Common myeloid progenitor, CD34-positive (primary cell): ENCODE results near the gene R3HDML.

Experiments used
- CTCF ChIA-PET: fragments of 350-600 bp; sonication (Branson Sonifier 250); formaldehyde crosslinking; loops from one replicate; lab custom pipeline; 2021; ENCODE audit warnings: antibody characterized with exemption; lab: Charles Lee
- POLR2A ChIA-PET: fragments of 350-600 bp; sonication (Branson Sonifier 250); formaldehyde crosslinking; loops from one replicate; lab custom pipeline; 2021; ENCODE audit warnings: antibody characterized with exemption; lab: Charles Lee
- DNase-seq, 3 donors: peaks; one replicate each; pipeline versions ENCODE4 v3.0.0 to v3.0.0-alpha.2; 2013
- H3K27ac ChIP-seq, 2 experiments: 1 replicate in 1 of 2; 2 replicates in 1 of 2; pipeline ENCODE4 v1.7.0; 2013; ENCODE audit warnings: inconsistent platforms in 2 of 2, low read length in 2 of 2, mild to moderate bottlenecking in 2 of 2, low read depth in 1 of 2, moderate library complexity in 1 of 2; ENCODE audit not compliant: severe bottlenecking in 2 of 2, insufficient read depth in 1 of 2, poor library complexity in 1 of 2
- H3K27me3 ChIP-seq, 5 experiments: replicated peaks in 2 of 5; 1 replicate in 3 of 5; 2 replicates in 2 of 5; pipeline versions ENCODE4 v1.6.1 to v1.7.0; 2013; ENCODE audit warnings: low read length in 4 of 5, mild to moderate bottlenecking in 2 of 5, moderate library complexity in 2 of 5, inconsistent platforms in 1 of 5; ENCODE audit not compliant: insufficient read depth in 5 of 5, control insufficient read depth in 4 of 5
- H3K36me3 ChIP-seq, 4 experiments: 1 replicate in 2 of 4; 2 replicates in 2 of 4; pipeline versions ENCODE4 v1.6.1 to v1.7.0; 2013; ENCODE audit warnings: low read length in 3 of 4, control low read depth in 1 of 4, mild to moderate bottlenecking in 1 of 4; ENCODE audit not compliant: control insufficient read depth in 4 of 4, insufficient read depth in 4 of 4
- H3K4me1 ChIP-seq, 4 experiments: 1 replicate in 3 of 4; 2 replicates in 1 of 4; pipeline versions ENCODE4 v1.6.1 to v1.7.1; 2013; ENCODE audit warnings: low read length in 3 of 4, mild to moderate bottlenecking in 3 of 4, control low read depth in 1 of 4, inconsistent platforms in 1 of 4, moderate library complexity in 1 of 4; ENCODE audit not compliant: control insufficient read depth in 4 of 4, insufficient read depth in 4 of 4; ENCODE audit errors: control extremely low read depth in 1 of 4
- H3K4me3 ChIP-seq, 7 experiments: 1 replicate in 4 of 7; 2 replicates in 3 of 7; pipeline versions ENCODE4 v1.5.1 to v1.7.0; 2013; ENCODE audit warnings: mild to moderate bottlenecking in 7 of 7, low read length in 6 of 7, moderate library complexity in 6 of 7, inconsistent platforms in 2 of 7, low read depth in 2 of 7, control low read depth in 1 of 7; ENCODE audit not compliant: insufficient read depth in 4 of 7, control insufficient read depth in 1 of 7; ENCODE audit errors: extremely low read depth in 1 of 7
- H3K9me3 ChIP-seq, 5 experiments: 1 replicate in 4 of 5; 2 replicates in 1 of 5; pipeline versions ENCODE4 v1.6.1 to v1.7.1; 2013; ENCODE audit warnings: low read length in 4 of 5, mild to moderate bottlenecking in 2 of 5, inconsistent platforms in 1 of 5, low read depth in 1 of 5, moderate library complexity in 1 of 5; ENCODE audit not compliant: control insufficient read depth in 4 of 5, insufficient read depth in 2 of 5; ENCODE audit errors: control extremely low read depth in 1 of 5
- WGBS: methylation state at CpG from one replicate; pipeline ENCODE4 v1.1.5; 2013; ENCODE audit not compliant: insufficient coverage; 5-methylcytosine and 5-hydroxymethylcytosine counted together

The R3HDML gene

DNA sequence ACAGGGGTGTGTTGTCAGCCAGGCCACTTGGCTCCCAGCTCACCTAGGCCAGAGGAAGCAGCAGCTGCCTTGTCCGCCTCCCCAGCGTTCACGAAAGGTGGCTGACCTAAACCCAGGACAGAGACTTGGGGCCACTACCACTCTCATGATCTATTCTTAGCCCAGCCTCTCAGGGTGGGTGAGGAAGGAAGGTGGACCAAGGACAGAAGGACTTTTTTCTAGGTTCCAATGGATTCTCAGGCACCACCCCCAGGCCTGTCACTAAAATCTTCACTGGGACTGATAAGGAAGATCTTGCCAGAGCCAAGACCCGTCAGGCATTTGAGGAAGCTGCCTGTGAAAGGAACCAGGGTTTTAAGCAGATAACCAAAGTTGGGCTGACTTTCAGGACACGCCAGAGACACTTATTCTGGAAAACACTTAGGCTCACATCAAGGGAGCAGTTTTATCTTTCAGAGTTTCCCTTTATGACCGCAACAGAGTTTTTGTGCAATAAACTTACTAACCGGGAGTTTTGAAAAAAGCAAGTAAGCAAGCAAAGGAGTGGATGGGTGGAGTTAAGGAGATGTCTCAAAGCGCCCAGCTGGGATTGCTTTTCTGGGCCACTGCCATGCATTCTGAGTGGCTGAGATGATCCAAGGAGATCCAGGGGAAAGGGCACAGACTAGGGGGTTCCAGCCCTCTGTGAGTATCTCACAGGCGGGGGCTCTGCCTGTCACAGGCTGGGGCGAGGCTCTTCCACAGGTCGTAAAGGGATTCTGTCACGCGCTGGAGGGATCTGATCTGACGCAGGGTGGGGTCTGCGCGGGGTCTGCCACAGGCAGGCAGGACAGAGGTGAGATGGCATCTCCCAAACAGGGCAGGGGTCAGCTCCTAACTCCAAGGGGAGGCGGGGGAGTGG, 26.8 kb upstream of the R3HDML start:
- H3K27me3 ChIP-seq = no peaks in the 10 kb centered on the region
- no peaks in the 10 kb centered on the region for H3K36me3 ChIP-seq
- POLR2A ChIA-PET = no interaction called here
- CTCF ChIA-PET = interaction anchor here (0.5 to 8.2 kb wide), 15 partner anchors 8 to 193 kb away, joined by 3 to 166 read pairs (median 4); no protein-coding TSS in a partner anchor
- peak overlapping the region; percentile 62 to 90 (median 80) for H3K4me3 ChIP-seq
- H3K27ac ChIP-seq = peak overlapping the region in 1 of 2 experiments; percentile 19
- WGBS = 27% methylated on average over 15 of the region's 17 CpGs
- H3K9me3 ChIP-seq = no peaks in the 10 kb centered on the region
- H3K4me1 ChIP-seq = peaks cover 0 to 14% (median 13%) of the 10 kb centered on the region in 4 experiments
- peak; percentile 28 to 53 (median 44) for DNase-seq

DNA sequence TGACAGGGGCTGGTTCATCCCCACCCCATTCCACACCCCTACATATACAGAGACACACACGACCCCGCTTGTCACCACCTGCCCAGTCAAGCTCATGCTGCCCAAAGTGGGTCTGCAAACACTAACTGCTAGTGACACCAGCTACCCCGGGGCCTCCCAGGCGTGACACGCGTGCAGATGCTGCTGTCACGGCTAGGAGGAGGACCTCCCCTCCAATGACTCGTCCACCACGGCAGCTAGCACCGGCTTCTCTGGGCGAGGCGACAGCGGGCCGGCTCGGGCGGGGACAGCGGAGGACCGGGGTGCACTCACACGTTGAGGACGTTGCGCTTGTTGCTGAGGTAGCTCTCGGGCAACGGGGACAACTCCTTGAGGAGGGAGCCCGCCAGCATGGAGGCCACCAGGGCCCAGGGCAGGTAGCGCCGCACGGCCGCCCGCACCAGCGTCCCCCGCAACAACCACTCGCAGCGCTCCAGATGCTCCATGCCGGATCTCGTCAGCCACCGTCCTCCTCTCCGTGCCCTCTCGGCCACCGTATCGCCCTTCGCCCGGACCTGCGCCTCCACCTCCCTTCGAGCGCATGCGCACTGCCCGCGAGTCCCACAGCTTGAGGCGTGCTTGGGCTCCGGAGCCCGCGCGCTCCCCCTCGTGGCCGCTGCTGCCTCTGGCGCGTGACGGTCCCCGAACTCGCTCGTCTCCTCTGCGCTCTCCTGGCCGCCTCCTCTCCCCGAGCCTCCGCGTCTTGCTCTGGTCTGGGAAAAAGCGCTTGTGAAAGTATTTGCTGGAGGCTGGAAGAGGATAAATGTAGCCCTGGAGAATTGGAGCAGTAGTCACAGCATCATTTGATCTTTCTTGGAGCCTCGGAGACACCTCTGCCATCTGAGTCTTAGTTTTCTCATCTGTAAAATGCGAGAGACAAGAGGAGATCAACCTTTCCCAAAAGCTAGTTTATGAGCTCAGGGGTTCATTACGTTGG, 25.9 kb upstream of the R3HDML start, which contains the start of gene FITM2:
TSS of gene FITM2 (minus strand) at position 539 of the 976 bp plus-strand sequence. CDS start at position 485, 54 bp downstream.
- 0% methylated on average over 63 of the region's 70 CpGs for WGBS
- ChIA-PET POLR2A (no interaction called here), CTCF (interaction anchor here (0.5 to 8.2 kb wide), 19 partner anchors 9 to 194 kb away, joined by 3 to 166 read pairs (median 4); no protein-coding TSS in a partner anchor)
- no peaks in the 10 kb centered on the region for H3K27me3 ChIP-seq
- peaks cover 0 to 14% (median 13%) of the 10 kb centered on the region in 4 experiments for H3K4me1 ChIP-seq
- H3K9me3 ChIP-seq = no peaks in the 10 kb centered on the region
- H3K36me3 ChIP-seq = no peaks in the 10 kb centered on the region
- peak; percentile 95 to 97 (median 96) for DNase-seq
- H3K4me3 ChIP-seq = peak within 1 kb of the TSS; percentile 62 to 90 (median 80)
- peak within 1 kb of the TSS in 1 of 2 experiments; percentile 19 for H3K27ac ChIP-seq

DNA sequence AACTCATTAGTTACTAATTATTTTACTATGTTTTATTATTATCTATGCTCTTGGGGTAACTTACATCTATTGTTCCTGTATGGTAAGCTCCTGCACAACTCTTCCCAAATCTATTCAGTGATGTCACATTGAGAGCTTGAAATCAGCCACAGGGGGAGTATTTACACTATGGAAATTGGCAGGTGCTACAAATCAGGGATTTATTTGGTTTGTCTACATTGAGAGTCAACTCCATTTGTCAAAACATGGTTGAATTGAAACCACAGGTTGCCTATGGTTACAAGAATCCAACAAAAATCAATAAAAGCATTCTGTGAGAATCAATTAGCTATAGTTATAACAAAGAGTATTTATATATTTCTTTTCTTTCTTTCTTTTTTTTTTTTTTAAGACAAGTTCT, 22.0 kb upstream of the R3HDML start:
- Histone ChIP-seq H3K4me3 (no peak overlapping the region), H3K36me3 (no peaks in the 10 kb centered on the region), H3K27ac (no peak overlapping the region), H3K9me3 (no peaks in the 10 kb centered on the region), H3K27me3 (peaks cover 0 to 4% (median 0%) of the 10 kb centered on the region in 5 experiments), H3K4me1 (peaks cover 0 to 12% (median 10%) of the 10 kb centered on the region in 4 experiments)
- CTCF ChIA-PET = interaction anchor here (1.3 to 8.2 kb wide), 2 partner anchors 70 to 99 kb away, joined by 3 to 166 read pairs; no protein-coding TSS in a partner anchor
- POLR2A ChIA-PET = no interaction called here
- no peak for DNase-seq

DNA sequence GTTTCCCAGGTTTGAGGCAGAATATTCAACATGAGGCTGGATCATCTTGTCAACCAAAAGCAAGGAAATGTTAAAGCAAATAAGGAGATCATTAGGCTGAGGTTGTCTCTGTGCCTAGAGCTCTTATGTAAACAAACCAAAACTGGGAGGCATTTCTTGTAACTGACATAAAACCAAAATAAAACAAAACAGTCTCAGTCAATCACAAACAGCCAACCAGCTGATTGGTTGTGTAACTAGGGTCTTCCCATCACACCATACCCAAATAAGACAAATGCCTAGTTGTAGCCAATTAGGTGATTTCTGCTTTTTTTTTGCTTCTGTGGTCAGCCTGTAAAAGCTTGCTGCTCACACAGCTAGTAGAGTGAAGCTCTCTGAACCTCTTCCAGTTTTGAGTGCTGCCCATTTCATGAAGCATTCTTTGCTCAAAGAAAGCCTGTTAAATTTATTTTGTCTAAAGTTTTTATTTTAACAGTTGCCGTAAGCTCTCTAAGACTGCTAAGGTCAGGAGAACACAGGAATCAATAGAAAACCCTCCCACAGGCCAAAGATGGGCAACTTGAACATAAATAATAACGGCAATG, 16.9 kb upstream of the R3HDML start:
- H3K36me3 ChIP-seq = no peaks in the 10 kb centered on the region
- DNase-seq = peak in 2 of 3 donors; percentile 14 to 25
- H3K9me3 ChIP-seq = no peaks in the 10 kb centered on the region
- ChIA-PET POLR2A (no interaction called here), CTCF (interaction anchor here (0.6 to 1.9 kb wide), 5 partner anchors 9 to 343 kb away, joined by 3 to 8 read pairs (median 4); partner anchors contain the start of gene FITM2)
- peaks cover 0 to 4% (median 0%) of the 10 kb centered on the region in 5 experiments for H3K27me3 ChIP-seq
- 100% methylated on average over 1 of the region's 2 CpGs for WGBS
- no peak overlapping the region for H3K4me3 ChIP-seq
- H3K4me1 ChIP-seq = no peaks in the 10 kb centered on the region
- H3K27ac ChIP-seq = no peak overlapping the region

DNA sequence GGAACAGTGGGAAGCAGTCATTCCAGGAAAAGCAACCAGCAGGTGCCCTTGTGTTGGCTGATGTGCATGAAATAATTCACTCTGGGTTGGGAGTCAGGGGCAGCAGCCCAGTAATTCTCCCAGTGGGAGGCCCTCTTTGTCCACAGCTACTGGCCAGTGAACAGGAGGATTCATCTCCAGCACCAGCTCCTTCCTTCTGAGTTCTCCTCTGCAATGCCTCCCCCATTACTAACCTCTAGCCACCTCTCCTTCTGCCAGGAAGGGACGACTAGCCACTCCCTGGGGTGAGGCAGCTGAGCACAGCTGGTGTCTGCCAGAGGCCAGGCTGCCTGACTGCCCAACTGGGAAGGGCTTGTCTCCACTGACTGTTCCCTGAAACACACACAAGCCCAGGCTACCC, 12.5 kb upstream of the R3HDML start:
- no peak overlapping the region for H3K27ac ChIP-seq
- H3K4me1 ChIP-seq = peaks cover 0 to 4% (median 2%) of the 10 kb centered on the region in 4 experiments
- no peak overlapping the region for H3K4me3 ChIP-seq
- H3K27me3 ChIP-seq = peaks cover 0 to 20% (median 7%) of the 10 kb centered on the region in 5 experiments
- no peaks in the 10 kb centered on the region for H3K9me3 ChIP-seq
- ChIA-PET POLR2A (no interaction called here), CTCF (interaction anchor here (0.9 to 4.9 kb wide), 4 partner anchors 13 to 359 kb away, joined by 3 to 27 read pairs (median 4); partner anchors contain the start of gene FITM2)
- DNase-seq = no peak
- WGBS = 22% methylated on average over 1 of the region's 1 CpG
- H3K36me3 ChIP-seq = no peaks in the 10 kb centered on the region

DNA sequence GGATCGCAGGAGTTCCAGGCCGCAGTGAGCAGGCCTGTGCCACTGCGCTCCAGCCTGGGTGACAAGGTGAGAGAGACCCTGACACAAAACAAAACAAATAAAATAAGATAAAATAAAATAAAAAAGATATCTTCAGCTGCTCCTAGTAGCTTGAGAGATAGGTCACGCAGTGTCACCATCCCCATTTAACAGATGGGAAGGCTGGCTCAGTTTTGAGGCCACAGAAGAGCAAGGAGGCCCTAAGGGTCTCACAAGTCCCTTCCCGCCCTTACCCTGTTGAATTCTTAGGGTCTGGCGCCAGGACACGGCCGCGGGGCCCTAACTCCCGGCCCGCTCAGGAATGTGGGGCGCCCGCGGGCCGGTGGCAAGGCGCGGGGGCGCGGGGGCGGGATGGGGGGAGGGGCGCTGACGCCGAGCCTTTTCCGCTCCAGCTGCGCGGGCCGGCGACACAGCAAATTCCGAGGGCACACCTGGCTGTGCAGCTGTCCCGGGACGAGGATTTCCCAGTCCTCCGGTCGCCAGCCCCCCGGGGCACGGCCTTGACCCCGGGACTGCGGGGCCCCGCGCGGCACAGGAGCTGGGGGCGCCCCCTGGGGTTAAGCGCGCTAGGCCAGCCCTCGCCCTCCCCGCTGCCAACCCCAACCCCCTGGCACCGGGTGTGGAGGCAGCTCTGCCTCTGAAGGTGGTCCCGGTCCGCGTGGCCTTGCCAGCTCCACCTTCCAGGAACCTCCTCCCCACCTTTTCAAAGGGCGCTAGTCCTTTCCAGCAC, 10.3 kb upstream of the R3HDML start:
- Histone ChIP-seq H3K9me3 (no peaks in the 10 kb centered on the region), H3K4me1 (peaks cover 0 to 4% (median 2%) of the 10 kb centered on the region in 4 experiments), H3K27me3 (peaks cover 0 to 20% (median 7%) of the 10 kb centered on the region in 5 experiments), H3K4me3 (peak overlapping the region in 3 of 7 experiments; percentile 28 to 36 (median 33)), H3K27ac (no peak overlapping the region), H3K36me3 (no peaks in the 10 kb centered on the region)
- ChIA-PET POLR2A (no interaction called here), CTCF (interaction anchor here (1.4 to 4.9 kb wide), 2 partner anchors 15 to 109 kb away, joined by 4 to 27 read pairs; partner anchors contain the start of gene FITM2)
- peak in 2 of 3 donors; percentile 13 to 29 for DNase-seq
- WGBS = 10% methylated on average over 21 of the region's 50 CpGs
